Endodermal cell (in vitro differentiated cells): ENCODE measurements around the gene GABRR3. TPM values are rescaled to one million over a fixed set of nuclear protein-coding genes. Genes with fewer than 3 reads are reported as not detected.

Experiments
- DNase-seq: peaks from one replicate; pipeline ENCODE4 v3.0.0-alpha.2; 2017
- H3K27ac ChIP-seq: 2 replicates; pipeline ENCODE4 v1.5.1; 2013; ENCODE audit warnings: mild to moderate bottlenecking, low read depth, low read length, moderate library complexity
- H3K27me3 ChIP-seq: 2 replicates; pipeline ENCODE4 v1.6.1; 2013; ENCODE audit warnings: mild to moderate bottlenecking, low read length, moderate library complexity; ENCODE audit not compliant: insufficient read depth, control insufficient read depth, poor library complexity, severe bottlenecking
- H3K36me3 ChIP-seq: 2 replicates; pipeline ENCODE4 v1.7.0; 2013; ENCODE audit warnings: mild to moderate bottlenecking, low read length, moderate library complexity; ENCODE audit not compliant: control insufficient read depth, insufficient read depth
- H3K4me1 ChIP-seq: one replicate; pipeline ENCODE4 v1.7.0; 2013; ENCODE audit warnings: low read length; ENCODE audit not compliant: control insufficient read depth, insufficient read depth
- H3K4me3 ChIP-seq: 2 replicates; pipeline ENCODE4 v1.5.1; 2013; ENCODE audit warnings: mild to moderate bottlenecking, low read length, moderate library complexity
- H3K9ac ChIP-seq: 2 replicates; pipeline ENCODE4 v1.6.1; 2013; ENCODE audit warnings: mild to moderate bottlenecking, low read length, moderate library complexity; ENCODE audit not compliant: poor library complexity, severe bottlenecking; ENCODE audit errors: extremely low read depth
- H3K9me3 ChIP-seq: 2 replicates; pipeline ENCODE4 v1.6.1; 2013; ENCODE audit warnings: mild to moderate bottlenecking, low read length, moderate library complexity; ENCODE audit not compliant: control insufficient read depth
- H3K27ac Mint-ChIP-seq: 2 replicates; pipeline ENCODE4 v1.8.0; 2020; ENCODE audit warnings: mixed read lengths
- H3K27me3 Mint-ChIP-seq: 2 replicates; pipeline ENCODE4 v1.8.0; 2021; ENCODE audit warnings: mild to moderate bottlenecking, mixed read lengths; ENCODE audit not compliant: insufficient read depth
- H3K36me3 Mint-ChIP-seq: 2 replicates; pipeline ENCODE4 v1.8.0; 2020; ENCODE audit warnings: low read depth, mixed read lengths
- H3K4me1 Mint-ChIP-seq: 2 replicates; pipeline ENCODE4 v1.8.0; 2020; ENCODE audit warnings: mixed read lengths
- H3K4me3 Mint-ChIP-seq: 2 replicates; pipeline ENCODE4 v1.8.0; 2020; ENCODE audit warnings: mild to moderate bottlenecking, moderate library complexity, mixed read lengths
- H3K9me3 Mint-ChIP-seq: 2 replicates; pipeline ENCODE4 v1.8.0; 2020; ENCODE audit warnings: mild to moderate bottlenecking, mixed read lengths
- CTCF ChIP-seq: fragments of 200-600 bp; sonication (generic); conservative IDR thresholded peaks from 2 replicates; pipeline ENCODE4 v1.5.0; 2021; ENCODE audit warnings: antibody characterized with exemption, mild to moderate bottlenecking
- WGBS, 2 experiments: methylation state at CpG; one replicate each; pipeline versions ENCODE4 v1.1.5 to v1.1.7; 2013; ENCODE audit warnings: missing lambda C conversion rate in 2 of 2, mixed read lengths in 1 of 2; ENCODE audit not compliant: insufficient coverage in 1 of 2, insufficient read length in 1 of 2; 5-methylcytosine and 5-hydroxymethylcytosine counted together
- total RNA-seq, 2 donors: library from RNA; stranded (reverse); fragmentation: NEBNext Ultra II Directional in 1 of 2; extraction: Animal tissue kit (Norgen Biotek cat#: 25700) in 1 of 2; gene quantifications; 2 replicates in 1 of 2; 3 replicates in 1 of 2; pipeline ENCODE4 v1.2.1, GENCODE V29; 2021

GABRR3 gene
- total RNA-seq, 2 donors from 2014 or later: not detected

GRCh38 chr3:98056035-98056434 lies 20.9 kb upstream of the GABRR3 start:
- Mint-ChIP-seq H3K27ac (no peak overlapping the region), H3K9me3 (no peaks in the 10 kb centered on the region), H3K27me3 (no peaks in the 10 kb centered on the region), H3K36me3 (no peaks in the 10 kb centered on the region), H3K4me1 (peaks cover 3% of the 10 kb centered on the region), H3K4me3 (no peak overlapping the region)
- Histone ChIP-seq H3K27me3 (no peaks in the 10 kb centered on the region), H3K36me3 (no peaks in the 10 kb centered on the region), H3K9me3 (no peaks in the 10 kb centered on the region), H3K9ac (no peak overlapping the region), H3K27ac (no peak overlapping the region), H3K4me3 (no peak overlapping the region), H3K4me1 (no peaks in the 10 kb centered on the region)
- no peak for TF ChIP-seq CTCF
- no peak for DNase-seq

GRCh38 chr3:98049271-98049670 lies 14.2 kb upstream of the GABRR3 start:
- H3K27ac ChIP-seq: no peak overlapping the region
- no peak overlapping the region for H3K9ac ChIP-seq
- no peaks in the 10 kb centered on the region for H3K36me3 Mint-ChIP-seq

GRCh38 chr3:98048586-98048985 lies 13.5 kb upstream of the GABRR3 start:
- no peaks in the 10 kb centered on the region for H3K4me1 Mint-ChIP-seq
- no peaks in the 10 kb centered on the region for H3K4me1 ChIP-seq
- DNase-seq: no peak
- no peak overlapping the region for H3K27ac Mint-ChIP-seq
- H3K27me3 Mint-ChIP-seq: no peaks in the 10 kb centered on the region
- no peaks in the 10 kb centered on the region for H3K27me3 ChIP-seq
- no peak overlapping the region for H3K4me3 Mint-ChIP-seq
- TF ChIP-seq CTCF: no peak
- H3K4me3 ChIP-seq: no peak overlapping the region
- H3K27ac ChIP-seq: no peak overlapping the region
- H3K9me3 ChIP-seq: no peaks in the 10 kb centered on the region
- H3K9ac ChIP-seq: no peak overlapping the region
- no peaks in the 10 kb centered on the region for H3K36me3 Mint-ChIP-seq
- WGBS, 2 experiments: no CpG with 5 or more reads among the region's 1 CpG
- H3K36me3 ChIP-seq: no peaks in the 10 kb centered on the region
- H3K9me3 Mint-ChIP-seq: no peaks in the 10 kb centered on the region

More at GRCh38 chr3:98049271-98049670, 14.2 kb upstream of the GABRR3 start:
- no peaks in the 10 kb centered on the region for H3K4me1 ChIP-seq
- Mint-ChIP-seq H3K9me3 (no peaks in the 10 kb centered on the region), H3K27me3 (no peaks in the 10 kb centered on the region), H3K4me3 (no peak overlapping the region), H3K4me1 (no peaks in the 10 kb centered on the region), H3K27ac (no peak overlapping the region)
- 85 to 100% methylated on average over 1 of the region's 1 CpG for whole genome bisulfite sequencing, 2 experiments
- H3K9me3 ChIP-seq: no peaks in the 10 kb centered on the region
- H3K27me3 ChIP-seq: no peaks in the 10 kb centered on the region
- no peak overlapping the region for H3K4me3 ChIP-seq
- no peaks in the 10 kb centered on the region for H3K36me3 ChIP-seq
- DNase-seq: no peak
- TF ChIP-seq CTCF: no peak
